T-helper 2 cell treated with Interferon-gamma antibody and Interleukin-4, amounts not matched to agents 100 ng/mL and 5 ng/mL, for 36 hours (primary cell): ENCODE results near the gene HDAC4. TPM values are rescaled to one million over a fixed set of nuclear protein-coding genes. Genes with fewer than 3 reads are reported as not detected.

Experiments
- intact Hi-C: fragments of 100-400 bp; cut with micrococcal nuclease; formaldehyde crosslinking; loops from one replicate; pipeline ENCODE4 v1.15.1; 2023
- total RNA-seq: library from RNA; stranded (reverse); gene quantifications from 2 replicates; pipeline ENCODE4 v1.2.3, GENCODE V29; 2022

The HDAC4 gene
- total RNA-seq, 1 donor from 2014 or later: 52.0 TPM

DNA sequence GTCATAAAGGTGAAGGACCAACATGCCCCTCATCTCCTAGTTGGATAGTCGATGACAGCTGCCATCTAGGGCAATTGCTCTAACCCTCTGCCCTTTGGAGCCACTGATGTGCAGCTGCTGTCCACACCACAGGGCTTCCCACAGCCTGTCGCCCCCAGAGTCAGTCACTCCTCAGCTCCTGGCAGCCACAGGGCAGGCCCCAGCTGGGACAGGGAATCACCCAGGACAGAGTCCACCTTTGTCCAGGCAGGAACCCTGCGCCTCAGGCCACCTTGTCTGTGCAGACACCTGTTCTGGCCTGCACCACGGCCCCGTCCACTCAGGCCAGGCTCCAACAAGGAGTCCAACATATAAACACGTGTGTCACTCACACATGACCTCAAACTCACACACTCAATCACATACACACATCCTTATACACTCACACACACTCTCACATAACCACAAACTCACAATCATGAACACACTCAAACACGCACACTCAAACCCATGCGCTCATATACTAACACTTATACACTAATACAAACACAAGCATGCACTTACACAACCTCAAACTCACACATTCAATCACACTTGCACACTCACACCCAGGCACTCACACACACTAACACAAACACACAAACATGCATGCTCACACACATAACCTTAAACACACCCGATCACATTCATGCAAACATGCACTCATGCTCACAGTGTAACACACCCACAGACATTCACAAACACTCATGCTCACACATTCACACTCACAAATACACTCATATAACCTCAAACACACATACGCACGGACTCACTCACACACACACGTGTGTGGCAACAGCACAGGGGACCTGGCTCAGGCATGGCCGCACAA is 29.7 kb downstream of the HDAC4 start:
- intact Hi-C loops: no loop called here

DNA sequence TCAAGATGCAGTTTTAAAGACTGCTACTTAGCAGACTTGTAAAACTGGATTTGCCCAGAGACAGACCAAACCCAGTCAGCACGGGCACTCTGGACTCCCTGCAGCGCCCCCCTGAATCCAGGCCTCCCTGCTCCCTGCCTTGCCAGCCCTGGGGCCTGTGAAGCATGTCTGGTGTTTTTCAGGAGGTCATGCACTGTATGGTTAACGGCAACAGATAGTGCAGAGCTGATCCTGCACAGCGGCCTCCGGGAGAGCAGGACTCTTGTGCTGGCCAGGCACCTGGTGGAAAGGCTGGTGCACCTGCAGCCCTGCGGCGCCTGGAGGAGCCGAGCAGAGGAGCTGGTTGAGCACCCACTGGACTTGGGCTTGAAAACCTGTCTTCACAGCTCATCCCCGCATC is 30.4 kb downstream of the HDAC4 start:
- intact Hi-C loops: no loop called here

- intact Hi-C loops: loop anchor here (1.0 to 2.0 kb wide), 4 partner anchors 12 to 95 kb away; partner anchors contain the start of gene HDAC4
Observed at GRCh38 chr2:239369631-239370161, 31.1 kb downstream of the HDAC4 start.

DNA sequence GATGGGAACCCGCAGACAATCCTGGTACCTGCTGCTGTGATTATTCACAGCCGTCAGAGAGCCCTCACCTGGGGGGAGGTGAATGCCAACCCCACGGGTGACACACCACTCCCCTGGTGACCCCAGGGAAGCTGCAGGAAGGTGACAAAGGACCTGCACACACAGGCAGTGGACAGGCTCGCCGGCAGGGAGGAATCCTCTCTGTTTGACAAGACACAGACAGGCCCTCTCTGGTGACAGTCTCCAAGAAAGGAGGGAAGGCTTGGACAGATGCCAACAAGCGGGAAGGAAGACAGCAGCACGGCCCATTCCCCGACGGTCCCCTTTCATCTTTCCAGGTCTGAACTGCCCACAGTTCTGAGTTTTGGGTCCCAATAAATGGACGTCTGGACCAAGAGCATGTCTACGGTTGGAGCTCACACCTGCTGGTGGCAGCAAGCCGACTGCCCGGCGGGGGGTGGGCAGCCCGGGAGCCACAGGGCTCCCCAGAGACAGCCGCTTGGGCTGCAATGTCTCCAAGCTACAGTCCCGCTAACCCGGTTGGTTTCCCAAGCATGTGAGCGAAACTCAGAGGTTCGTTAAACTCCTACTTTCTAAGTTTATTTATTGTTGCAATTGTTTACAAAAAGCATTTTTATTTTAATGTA is 31.8 kb downstream of the HDAC4 start:
- intact Hi-C loops: loop anchor here (1.0 to 2.0 kb wide), 4 partner anchors 12 to 94 kb away; partner anchors contain the start of gene HDAC4

GRCh38 chr2:239368321-239368720 is 32.5 kb downstream of the HDAC4 start:
- intact Hi-C loops: loop anchor here (2.0 kb wide), 2 partner anchors 42 to 94 kb away; no protein-coding TSS in a partner anchor

- intact Hi-C loops: no loop called here
Observed at GRCh38 chr2:239366740-239367139, 34.1 kb downstream of the HDAC4 start.

- intact Hi-C loops: no loop called here
Observed at GRCh38 chr2:239365782-239366435, 34.9 kb downstream of the HDAC4 start.

DNA sequence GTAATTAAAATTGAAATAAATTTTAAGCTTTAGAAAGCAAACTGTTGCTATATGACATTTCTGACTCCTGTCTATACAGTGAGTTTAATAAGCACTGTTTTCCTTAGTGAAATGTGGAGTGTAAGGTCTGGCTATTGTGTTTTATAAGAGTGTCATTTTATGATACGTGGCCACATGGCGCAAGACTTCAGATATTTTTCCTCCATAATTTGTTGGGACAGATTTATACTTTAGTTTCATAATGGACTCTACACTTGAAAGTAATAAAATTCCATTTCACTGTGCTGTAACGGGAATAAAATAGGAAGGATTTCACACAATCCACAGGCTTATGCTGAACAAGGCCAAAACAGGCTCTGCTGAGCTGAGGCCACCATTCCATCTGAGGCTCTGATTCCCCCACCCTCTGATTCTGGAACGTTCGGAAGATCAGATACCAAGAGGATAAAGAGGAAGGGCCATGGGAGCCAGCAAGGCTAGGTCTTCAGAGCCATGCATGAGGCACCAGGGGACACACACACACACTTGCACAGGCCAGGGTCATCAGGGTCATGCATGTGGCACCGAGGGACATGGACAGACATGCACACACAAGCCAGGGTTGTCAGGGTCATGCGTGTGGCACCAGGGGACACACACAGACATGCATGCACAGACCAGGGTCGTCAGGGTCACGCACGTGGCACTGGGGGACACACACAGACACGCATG is 35.6 kb downstream of the HDAC4 start:
- intact Hi-C loops: no loop called here

DNA sequence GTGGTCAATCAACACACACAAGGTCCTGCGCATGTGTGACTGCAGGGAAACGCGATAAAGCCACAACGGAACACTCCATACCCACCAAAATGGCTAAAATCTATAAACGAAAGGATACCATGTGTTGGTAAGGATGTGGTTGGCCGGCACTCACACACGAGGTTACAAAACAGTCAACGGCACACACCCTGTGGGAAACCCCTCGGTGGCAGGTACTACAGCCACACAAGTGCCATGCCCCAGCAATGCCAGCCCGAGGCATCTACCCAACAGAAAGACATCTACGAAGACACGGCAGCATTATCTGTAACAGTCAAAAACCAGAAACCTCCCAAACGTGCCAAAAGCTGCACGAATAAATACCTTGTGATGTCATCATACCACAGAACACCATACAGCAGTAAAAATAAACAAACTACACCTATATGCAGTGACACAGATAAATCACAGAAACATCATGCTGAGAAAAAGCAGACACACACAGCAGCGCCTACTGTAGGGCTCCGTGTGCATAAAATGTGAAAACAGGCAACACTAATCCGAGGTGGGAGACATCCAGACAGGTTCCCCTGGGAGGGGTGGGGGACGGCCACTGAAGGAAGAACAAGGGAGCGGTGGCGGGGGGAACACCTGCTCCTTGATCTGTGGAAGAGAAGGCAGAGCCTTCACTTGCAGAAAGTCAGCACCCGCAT is 36.7 kb downstream of the HDAC4 start:
- intact Hi-C loops: no loop called here

GRCh38 chr2:239362507-239362906 is 38.3 kb downstream of the HDAC4 start:
- intact Hi-C loops: no loop called here

DNA sequence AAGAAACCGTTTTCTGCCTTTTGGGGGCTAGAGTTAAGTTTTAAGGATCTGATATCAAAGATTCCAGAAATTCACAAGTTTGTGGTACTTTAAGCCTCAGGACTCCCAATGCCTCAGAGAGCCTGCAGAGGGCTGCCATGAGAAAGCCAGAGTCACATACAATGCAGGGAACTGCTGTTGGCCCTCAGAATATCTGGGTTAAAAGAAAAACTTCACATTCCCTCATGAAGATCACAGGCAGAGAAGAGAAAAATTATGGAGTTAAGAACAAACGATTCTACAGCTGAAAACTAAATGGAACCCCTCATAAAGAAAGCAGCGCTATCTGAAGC is 39.5 kb downstream of the HDAC4 start:
- intact Hi-C loops: no loop called here

DNA sequence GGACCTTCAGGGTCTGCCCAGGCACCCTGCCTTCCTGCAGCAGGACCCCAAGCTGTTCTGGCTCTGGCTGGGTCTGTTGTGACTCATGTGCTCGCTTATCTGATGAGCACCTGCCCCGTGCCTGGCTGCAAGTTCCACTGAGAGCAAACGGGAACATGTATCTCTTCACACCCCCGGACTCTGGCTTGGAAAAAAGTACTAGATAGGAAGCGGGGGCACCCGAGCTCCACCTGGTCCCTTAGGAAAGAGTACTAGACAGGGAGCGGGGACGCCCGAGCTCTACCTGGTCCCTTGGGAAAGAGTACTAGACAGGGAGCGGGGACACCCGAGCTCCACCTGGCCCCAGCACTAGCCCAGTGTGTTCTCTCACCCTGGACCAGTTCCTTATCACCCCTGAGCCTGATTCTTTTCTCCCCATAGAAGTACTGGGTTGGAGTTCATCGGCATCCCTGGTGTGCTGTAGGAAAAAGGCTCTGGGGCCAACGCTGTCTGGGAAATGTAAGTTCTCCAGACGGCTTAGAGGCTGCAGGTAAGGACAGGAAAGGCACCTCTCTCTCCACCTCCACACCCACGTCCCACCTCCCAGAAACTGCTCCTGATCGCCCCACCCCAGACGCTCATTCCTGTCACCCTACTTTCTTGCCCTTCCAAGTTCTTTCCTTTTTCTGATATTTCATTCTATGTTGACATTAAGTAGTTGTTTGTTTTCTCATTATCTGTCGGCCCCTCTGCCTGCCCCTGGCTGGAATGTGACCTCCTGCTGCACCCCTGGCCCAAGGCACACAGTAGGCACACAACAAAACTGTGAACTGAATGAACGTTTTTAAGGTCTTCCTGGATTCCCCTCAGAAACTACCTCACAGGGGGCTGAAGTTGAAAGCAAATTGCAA is 40.2 kb downstream of the HDAC4 start:
- intact Hi-C loops: no loop called here

GRCh38 chr2:239360008-239360407 is 40.8 kb downstream of the HDAC4 start:
- intact Hi-C loops: no loop called here

- intact Hi-C loops: no loop called here
Observed at GRCh38 chr2:239359196-239359912, 41.5 kb downstream of the HDAC4 start.

DNA sequence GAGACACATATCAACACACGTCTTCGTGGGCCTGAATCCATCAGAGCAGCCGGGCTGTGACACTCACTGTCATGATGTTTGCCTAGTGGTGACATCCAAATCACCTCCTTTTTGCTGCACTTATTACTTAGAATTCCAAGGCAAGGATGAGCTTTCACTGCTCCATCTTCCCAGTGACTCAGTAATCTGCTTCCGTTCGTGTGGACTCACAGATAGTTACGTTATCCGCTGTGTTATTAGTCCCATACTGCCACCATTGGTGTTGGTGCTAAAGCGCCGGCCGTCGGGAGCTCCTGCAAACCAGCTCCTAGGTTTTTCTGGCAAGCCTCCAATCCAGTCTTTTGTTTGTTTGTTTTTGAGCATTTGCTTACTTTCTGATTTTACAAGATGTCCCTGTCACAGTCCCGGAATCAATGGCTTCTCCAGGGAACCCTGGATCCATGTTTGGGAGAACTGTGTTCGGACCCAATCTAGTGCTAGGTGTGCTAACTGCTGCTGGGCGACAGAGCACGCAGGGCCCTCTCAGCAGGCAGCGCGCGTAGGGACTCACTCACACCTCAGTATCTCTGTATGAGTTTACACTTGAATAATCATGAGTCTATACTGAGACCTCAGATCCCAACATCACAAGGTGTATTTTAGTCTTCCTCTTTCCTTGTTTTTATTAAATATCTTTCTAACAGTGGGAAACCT is 42.6 kb downstream of the HDAC4 start:
- intact Hi-C loops: no loop called here

- intact Hi-C loops: no loop called here
Observed at GRCh38 chr2:239355724-239356123, 45.1 kb downstream of the HDAC4 start.

DNA sequence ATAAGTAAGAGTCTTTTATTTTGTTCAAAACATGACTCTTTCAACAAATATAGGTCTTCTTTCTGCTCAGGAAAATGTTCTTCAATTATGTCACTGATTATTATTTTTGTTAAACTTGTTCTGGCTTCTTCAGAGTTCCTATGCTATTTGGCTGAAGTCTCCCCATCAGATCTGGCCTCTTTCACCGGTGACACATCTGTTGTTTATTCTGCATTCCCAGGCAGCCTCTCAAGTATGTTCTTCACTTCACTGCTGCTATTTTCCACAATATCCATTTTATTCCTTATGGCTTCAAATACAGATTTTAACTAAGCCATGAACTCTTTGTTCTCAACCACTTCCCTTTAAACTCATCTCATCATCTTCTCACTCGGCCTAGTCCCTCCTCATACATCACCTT is 45.7 kb downstream of the HDAC4 start:
- intact Hi-C loops: no loop called here

GRCh38 chr2:239354791-239355136 is 46.1 kb downstream of the HDAC4 start:
- intact Hi-C loops: no loop called here
